HepG2 (cell line): ENCODE data around the gene ALDH4A1. TPM values are rescaled to one million over a fixed set of nuclear protein-coding genes. Genes with fewer than 3 reads are reported as not detected.

Experiments used
- ATAC-seq: fragments of 200-7000 bp; cut with Tn5 transposase; 3 replicates; pipeline ENCODE4 v1.9.1; 2020; ENCODE audit warnings: mild to moderate bottlenecking, moderate library complexity
- BruUV-seq: library from RNA; stranded (reverse); fragments of 400-500 nt; replicated peaks from 2 replicates; lab custom pipeline; 2021; lab: Mats Ljungman, UMichigan
- CTCF ChIA-PET: fragments of 300-600 bp; formaldehyde crosslinking; extraction: SDS; loops from one replicate; lab custom pipeline; 2021; ENCODE audit warnings: low total read pairs, inconsistent platforms, low intra/inter-chr PET ratio; lab: Yijun Ruan, JAX
- POLR2A ChIA-PET: fragments of 350-600 bp; sonication (Branson Sonifier 250); formaldehyde crosslinking; loops from one replicate; lab custom pipeline; 2020; ENCODE audit warnings: antibody characterized with exemption, inconsistent platforms; lab: Yijun Ruan, JAX
- DNase-seq: peaks from one replicate; pipeline ENCODE4 v3.0.0-alpha.2; 2015; ENCODE audit warnings: low spot score
- FAIRE-seq: peaks from 3 replicates; lab custom pipeline; 2011; peaks lifted over from hg19 to GRCh38; lab: Jason Lieb, UNC
- H2AFZ ChIP-seq: one replicate; pipeline ENCODE4 v1.6.1; 2011; ENCODE audit warnings: low read length, inconsistent platforms
- H3K27ac ChIP-seq: fragments of 300-600 bp; 3 replicates; pipeline ENCODE4 v1.8.0; 2011; ENCODE audit warnings: mixed run types, mild to moderate bottlenecking, mixed read lengths, low read length, inconsistent platforms; ENCODE audit not compliant: insufficient read depth; ENCODE audit errors: extremely low read length
- H3K27me3 ChIP-seq, 2 experiments: fragments of 200-600 bp in 1 of 2; 2 replicates in 1 of 2; 3 replicates in 1 of 2; pipeline versions ENCODE4 v1.6.0 to v1.8.0; 2011; ENCODE audit warnings: low read length in 2 of 2, mild to moderate bottlenecking in 2 of 2, moderate library complexity in 2 of 2, inconsistent platforms in 1 of 2; ENCODE audit not compliant: insufficient read depth in 2 of 2, control insufficient read depth in 1 of 2
- H3K36me3 ChIP-seq, 2 experiments: fragments of 200-600 bp in 1 of 2; replicated peaks in 1 of 2; 2 replicates in 1 of 2; 3 replicates in 1 of 2; pipeline versions ENCODE4 v1.5.1 to v1.8.0; 2011; ENCODE audit warnings: low read length in 2 of 2, inconsistent platforms in 1 of 2; ENCODE audit not compliant: insufficient read depth in 2 of 2, control insufficient read depth in 1 of 2
- H3K4me1 ChIP-seq: 2 replicates; pipeline ENCODE4 v1.5.1; 2012; ENCODE audit warnings: low read length, inconsistent platforms; ENCODE audit not compliant: insufficient read depth
- H3K4me2 ChIP-seq: 2 replicates; pipeline ENCODE4 v1.6.0; 2011; ENCODE audit warnings: low read depth, low read length, inconsistent platforms
- H3K4me3 ChIP-seq, 3 experiments: fragments of 200-600 bp in 1 of 3; sonication (generic), shearing (Covaris generic) in 1 of 3; replicated peaks in 1 of 3; 2 replicates each; pipeline ENCODE4 v1.5.1; 2011 to 2016; ENCODE audit warnings: low read length in 3 of 3, inconsistent platforms in 2 of 3, low read depth in 2 of 3, mild to moderate bottlenecking in 2 of 3, control low read depth in 1 of 3, mixed read lengths in 1 of 3; ENCODE audit not compliant: insufficient read depth in 1 of 3
- H3K79me2 ChIP-seq: one replicate; pipeline ENCODE4 v1.6.1; 2011; ENCODE audit warnings: low read length, inconsistent platforms; ENCODE audit not compliant: insufficient read depth
- H3K9ac ChIP-seq: 2 replicates; pipeline ENCODE4 v1.6.0; 2011; ENCODE audit warnings: mild to moderate bottlenecking, low read depth, low read length, inconsistent platforms; ENCODE audit not compliant: insufficient read depth
- H3K9me3 ChIP-seq: 2 replicates; pipeline ENCODE4 v1.5.1; 2012; ENCODE audit warnings: mild to moderate bottlenecking, low read length
- H4K20me1 ChIP-seq: 2 replicates; pipeline ENCODE4 v1.6.0; 2011; ENCODE audit warnings: inconsistent platforms, mild to moderate bottlenecking, low read length, moderate library complexity; ENCODE audit not compliant: insufficient read depth
- FOXJ3 ChIP-seq: sonication (generic); formaldehyde crosslinking; IDR thresholded peaks from 2 replicates; pipeline ENCODE4 v1.4.0; 2020; ENCODE audit warnings: missing genetic modification reagents, mild to moderate bottlenecking, borderline replicate concordance
- GPN1 ChIP-seq: sonication (generic); formaldehyde crosslinking; IDR thresholded peaks from 2 replicates; pipeline ENCODE4 v1.5.1; 2020; ENCODE audit warnings: missing genetic modification reagents, borderline replicate concordance
- KAT7 ChIP-seq: IDR thresholded peaks from 2 replicates; pipeline ENCODE4 v1.6.1; 2018; ENCODE audit warnings: borderline replicate concordance, missing compliant biosample characterization
- KLF16 ChIP-seq, 2 experiments: sonication (generic) in 1 of 2; formaldehyde crosslinking in 1 of 2; IDR thresholded peaks; 2 replicates each; pipeline versions ENCODE4 v1.6.1 to v1.8.0; 2016 to 2023; ENCODE audit warnings: missing genetic modification reagents in 2 of 2, missing compliant biosample characterization in 1 of 2
- POLR2G ChIP-seq: fragments of 200-400 bp; formaldehyde crosslinking; IDR thresholded peaks from 2 replicates; pipeline ENCODE4 v1.6.1; 2018; ENCODE audit warnings: mild to moderate bottlenecking, low read depth, low read length, moderate library complexity
- RAD21 ChIP-seq: fragments of 450-650 bp; formaldehyde crosslinking; IDR thresholded peaks from 2 replicates; pipeline ENCODE4 v1.5.0; 2020; ENCODE audit warnings: mild to moderate bottlenecking
- XRCC5 ChIP-seq: fragments of 200-400 bp; formaldehyde crosslinking; optimal IDR thresholded peaks from 2 replicates; pipeline ENCODE3; 2017; ENCODE audit warnings: mild to moderate bottlenecking, low read length
- ZNF3 ChIP-seq: IDR thresholded peaks from 2 replicates; pipeline ENCODE4 v1.7.0; 2017; ENCODE audit warnings: inconsistent platforms
- ZNF496 ChIP-seq: sonication (generic); formaldehyde crosslinking; IDR thresholded peaks from 2 replicates; pipeline ENCODE4 v1.8.1; 2023; ENCODE audit warnings: mild to moderate bottlenecking, moderate library complexity, missing genetic modification reagents; ENCODE audit not compliant: insufficient replicate concordance
- ZNF709 ChIP-seq: sonication (generic); formaldehyde crosslinking; IDR thresholded peaks from 2 replicates; pipeline ENCODE4 v1.5.0; 2020; ENCODE audit warnings: mild to moderate bottlenecking, missing genetic modification reagents
- WGBS: methylation state at CpG from one replicate; pipeline ENCODE4 v1.1.6; 2017; ENCODE audit warnings: low lambda C conversion rate; 5-methylcytosine and 5-hydroxymethylcytosine counted together
- in situ Hi-C: cut with HindIII; loops from 2 replicates; pipeline ENCODE4 v1.10.0; 2017; ENCODE audit warnings: low pct_unique_long_range_greater_than_20kb; ENCODE audit not compliant: extremely low pct_ligation_motif_present
- intact Hi-C: fragments of 100-400 bp; cut with micrococcal nuclease; formaldehyde crosslinking; loops from one replicate; pipeline ENCODE4 v1.10.0; 2022; ENCODE audit not compliant: unreplicated experiment
- polyA plus RNA-seq, 8 experiments: library from polyadenylated mRNA; depleted of rRNA in 3 of 8; stranded (reverse) in 7 of 8; unstranded in 1 of 8; fragments of >200 nt; fragmentation: Illumina TruSeq in 4 of 8; extraction: Trizol in 4 of 8; gene quantifications; 2 replicates each; pipeline versions ENCODE4 v1.2.1 to v1.2.3, GENCODE V29; 2011 to 2016; ENCODE audit warnings: low read depth in 4 of 8, missing spikeins in 1 of 8, mixed read lengths in 1 of 8; ENCODE audit not compliant: insufficient read depth in 1 of 8
- total RNA-seq, 5 experiments: library from RNA; depleted of rRNA; stranded (reverse); fragments of >200 nt; fragmentation: Illumina TruSeq; extraction: Trizol; gene quantifications; 2 replicates each; pipeline ENCODE4 v1.2.3, GENCODE V29; 2016; ENCODE audit warnings: low read depth in 1 of 5
- TF ChIP-seq, protein P1 (sequence below): sonication (generic); formaldehyde crosslinking; IDR thresholded peaks from 2 replicates; pipeline ENCODE4 v1.5.0; 2020; ENCODE audit warnings: missing genetic modification reagents
- TF ChIP-seq, protein P2 (sequence below): sonication (generic); formaldehyde crosslinking; IDR thresholded peaks from 2 replicates; pipeline ENCODE4 v1.5.1; 2020; ENCODE audit warnings: mild to moderate bottlenecking, moderate library complexity, missing genetic modification reagents
- TF ChIP-seq, protein P3 (sequence below): sonication (generic); formaldehyde crosslinking; IDR thresholded peaks from 2 replicates; pipeline ENCODE4 v1.8.1; 2023; ENCODE audit warnings: mild to moderate bottlenecking, inconsistent platforms, moderate library complexity, missing genetic modification reagents, borderline replicate concordance
- TF ChIP-seq, protein P4 (sequence below): IDR thresholded peaks from 2 replicates; pipeline ENCODE4 v1.6.1; 2016; ENCODE audit warnings: missing compliant biosample characterization, missing genetic modification reagents, borderline replicate concordance

Gene ALDH4A1
- total and polyA plus RNA-seq, 2 of the 13 experiments (the other 11 are each of a cell fraction or from before 2014, with no cell fraction given), result 76.4 to 240 TPM

DNA sequence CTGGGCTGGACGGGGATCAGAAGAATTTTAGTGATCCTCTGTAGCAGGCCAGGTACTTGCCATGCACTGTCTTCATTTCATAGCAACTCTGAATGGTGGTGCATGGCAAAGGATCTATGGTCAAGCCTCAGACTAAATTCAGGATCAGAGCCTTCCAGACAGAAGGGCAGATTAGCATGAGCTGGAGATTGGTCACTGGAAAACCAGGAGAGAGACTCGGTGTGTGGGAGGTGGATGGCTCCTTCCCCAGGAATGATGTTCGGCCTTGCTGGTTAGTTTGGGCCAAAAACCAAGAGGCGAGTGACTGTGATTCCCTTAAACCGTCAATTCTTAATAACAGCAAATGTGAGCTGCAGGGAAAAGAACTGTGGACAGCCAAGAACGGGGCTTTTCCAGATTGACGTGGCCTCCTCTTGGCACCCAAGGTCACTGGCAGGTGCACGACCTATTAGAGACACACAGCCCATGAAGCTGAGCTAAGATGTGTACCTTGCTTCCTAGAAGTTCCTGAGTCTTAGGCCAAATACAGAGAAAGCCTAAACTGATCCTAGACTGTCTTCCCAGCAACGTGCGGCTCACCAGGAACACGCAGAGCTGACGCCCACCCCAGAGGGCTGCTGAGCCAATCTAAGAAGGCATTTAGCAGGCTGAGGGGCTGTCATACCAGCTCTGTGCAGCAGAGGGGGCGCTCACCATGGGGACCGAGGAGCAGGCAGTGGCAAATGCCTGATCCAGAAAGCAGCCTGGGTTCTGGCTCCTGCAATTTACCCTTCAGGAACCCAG lies 18.5 kb downstream of the ALDH4A1 start:
- WGBS, result 82% methylated on average over 11 of the region's 14 CpGs
- intact Hi-C loops, result loop anchor here (1.0 to 2.0 kb wide), 2 partner anchors 17 to 29 kb away; no protein-coding TSS in a partner anchor
- POLR2A ChIA-PET, result interaction anchor here (0.6 to 1.3 kb wide), 3 partner anchors 11 to 19 kb away, joined by 3 to 13 read pairs (median 3); partner anchors contain the start of gene ALDH4A1
- TF ChIP-seq, protein P1, sequence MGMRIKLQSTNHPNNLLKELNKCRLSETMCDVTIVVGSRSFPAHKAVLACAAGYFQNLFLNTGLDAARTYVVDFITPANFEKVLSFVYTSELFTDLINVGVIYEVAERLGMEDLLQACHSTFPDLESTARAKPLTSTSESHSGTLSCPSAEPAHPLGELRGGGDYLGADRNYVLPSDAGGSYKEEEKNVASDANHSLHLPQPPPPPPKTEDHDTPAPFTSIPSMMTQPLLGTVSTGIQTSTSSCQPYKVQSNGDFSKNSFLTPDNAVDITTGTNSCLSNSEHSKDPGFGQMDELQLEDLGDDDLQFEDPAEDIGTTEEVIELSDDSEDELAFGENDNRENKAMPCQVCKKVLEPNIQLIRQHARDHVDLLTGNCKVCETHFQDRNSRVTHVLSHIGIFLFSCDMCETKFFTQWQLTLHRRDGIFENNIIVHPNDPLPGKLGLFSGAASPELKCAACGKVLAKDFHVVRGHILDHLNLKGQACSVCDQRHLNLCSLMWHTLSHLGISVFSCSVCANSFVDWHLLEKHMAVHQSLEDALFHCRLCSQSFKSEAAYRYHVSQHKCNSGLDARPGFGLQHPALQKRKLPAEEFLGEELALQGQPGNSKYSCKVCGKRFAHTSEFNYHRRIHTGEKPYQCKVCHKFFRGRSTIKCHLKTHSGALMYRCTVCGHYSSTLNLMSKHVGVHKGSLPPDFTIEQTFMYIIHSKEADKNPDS (CRISPR knock-in tag), result no peak
- TF ChIP-seq KAT7 (CRISPR knock-in tag) (no peak), GPN1 (no peak), ZNF709 (CRISPR knock-in tag) (no peak), FOXJ3 (CRISPR knock-in tag) (no peak), POLR2G (peak; percentile 10; the same call in 1 of the 2 replicates), ZNF3 (CRISPR knock-in tag) (no peak), KLF16 (CRISPR knock-in tag; IDR thresholded peaks at IDR 0.05) (no peak), RAD21 (CRISPR knock-in tag) (peak; percentile 89), ZNF496 (no peak), XRCC5 (peak; percentile 73)
- TF ChIP-seq, protein P2, sequence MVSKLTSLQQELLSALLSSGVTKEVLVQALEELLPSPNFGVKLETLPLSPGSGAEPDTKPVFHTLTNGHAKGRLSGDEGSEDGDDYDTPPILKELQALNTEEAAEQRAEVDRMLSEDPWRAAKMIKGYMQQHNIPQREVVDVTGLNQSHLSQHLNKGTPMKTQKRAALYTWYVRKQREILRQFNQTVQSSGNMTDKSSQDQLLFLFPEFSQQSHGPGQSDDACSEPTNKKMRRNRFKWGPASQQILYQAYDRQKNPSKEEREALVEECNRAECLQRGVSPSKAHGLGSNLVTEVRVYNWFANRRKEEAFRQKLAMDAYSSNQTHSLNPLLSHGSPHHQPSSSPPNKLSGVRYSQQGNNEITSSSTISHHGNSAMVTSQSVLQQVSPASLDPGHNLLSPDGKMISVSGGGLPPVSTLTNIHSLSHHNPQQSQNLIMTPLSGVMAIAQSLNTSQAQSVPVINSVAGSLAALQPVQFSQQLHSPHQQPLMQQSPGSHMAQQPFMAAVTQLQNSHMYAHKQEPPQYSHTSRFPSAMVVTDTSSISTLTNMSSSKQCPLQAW (CRISPR knock-in tag), result 0 out of 2 replicates have a peak, but pooled peaks have one; percentile 45
- TF ChIP-seq, protein P3, sequence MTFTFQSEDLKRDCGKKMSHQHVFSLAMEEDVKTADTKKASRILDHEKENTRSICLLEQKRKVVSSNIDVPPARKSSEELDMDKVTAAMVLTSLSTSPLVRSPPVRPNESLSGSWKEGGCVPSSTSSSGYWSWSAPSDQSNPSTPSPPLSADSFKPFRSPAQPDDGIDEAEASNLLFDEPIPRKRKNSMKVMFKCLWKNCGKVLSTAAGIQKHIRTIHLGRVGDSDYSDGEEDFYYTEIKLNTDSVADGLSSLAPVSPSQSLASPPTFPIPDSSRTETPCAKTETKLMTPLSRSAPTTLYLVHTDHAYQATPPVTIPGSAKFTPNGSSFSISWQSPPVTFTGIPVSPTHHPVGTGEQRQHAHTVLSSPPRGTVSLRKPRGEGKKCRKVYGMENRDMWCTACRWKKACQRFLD, result no peak
- TF ChIP-seq, protein P4, sequence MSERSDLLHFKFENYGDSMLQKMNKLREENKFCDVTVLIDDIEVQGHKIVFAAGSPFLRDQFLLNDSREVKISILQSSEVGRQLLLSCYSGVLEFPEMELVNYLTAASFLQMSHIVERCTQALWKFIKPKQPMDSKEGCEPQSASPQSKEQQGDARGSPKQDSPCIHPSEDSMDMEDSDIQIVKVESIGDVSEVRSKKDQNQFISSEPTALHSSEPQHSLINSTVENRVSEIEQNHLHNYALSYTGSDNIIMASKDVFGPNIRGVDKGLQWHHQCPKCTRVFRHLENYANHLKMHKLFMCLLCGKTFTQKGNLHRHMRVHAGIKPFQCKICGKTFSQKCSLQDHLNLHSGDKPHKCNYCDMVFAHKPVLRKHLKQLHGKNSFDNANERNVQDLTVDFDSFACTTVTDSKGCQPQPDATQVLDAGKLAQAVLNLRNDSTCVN (CRISPR knock-in tag), result peak; percentile 70; the same call in 1 of the 2 replicates

More for the DNA sequence above, 18.5 kb downstream of the ALDH4A1 start:
- H3K79me2 ChIP-seq, result no peaks in the 10 kb centered on the region
- no peak overlapping the region for H3K4me3 ChIP-seq
- H3K9ac ChIP-seq, result no peak overlapping the region
- DNase-seq (peak; percentile 51), FAIRE-seq (peak; percentile 21), ATAC-seq (peak; percentile 79)
- no peaks in the 10 kb centered on the region for H3K4me1 ChIP-seq
- H3K4me2 ChIP-seq, result no peak overlapping the region
- H3K27me3 ChIP-seq, result no peaks in the 10 kb centered on the region
- no peak overlapping the region for H3K27ac ChIP-seq
- BruUV-seq, result no TSS peak
- H3K9me3 ChIP-seq, result no peaks in the 10 kb centered on the region
- peaks cover 26% of the 10 kb centered on the region for H4K20me1 ChIP-seq
- in situ Hi-C loops, result no loop called here
- CTCF ChIA-PET, result interaction anchor here (1.1 to 3.0 kb wide), 6 partner anchors 19 to 212 kb away, joined by 3 to 29 read pairs (median 6); partner anchors contain the start of gene ALDH4A1
- peaks cover 58 to 92% of the 10 kb centered on the region in 2 experiments for H3K36me3 ChIP-seq
- H2AFZ ChIP-seq, result no peak overlapping the region
